NCI-H526 treated with DMSO at 0.1 percent for 48 hours (cell line): ENCODE measurements around the gene NSMCE1.
"Not testable (repeated sequence)": the region's sequence is repeated elsewhere in the genome, so short reads cannot be mapped to it uniquely, and the experiment has no call there.

ENCODE experiments used
- DNase-seq: peaks from one replicate; lab custom pipeline; 2025; lab: John Stamatoyannopoulos, UW

NSMCE1 gene

GRCh38 chr16:27269300-27270150 lies 953 bp upstream of the NSMCE1 start:
- no peak for DNase-seq

- DNase-seq, result no peak
Observed at GRCh38 chr16:27267037-27267677, 1.4 kb downstream of the NSMCE1 start.

GRCh38 chr16:27265982-27266381 lies 2.6 kb downstream of the NSMCE1 start:
- no peak for DNase-seq

GRCh38 chr16:27264151-27264550 lies 4.4 kb downstream of the NSMCE1 start:
- no peak for DNase-seq

GRCh38 chr16:27262904-27263423 lies 5.6 kb downstream of the NSMCE1 start:
- not testable (repeated sequence) for DNase-seq

GRCh38 chr16:27259710-27260109 lies 8.9 kb downstream of the NSMCE1 start:
- DNase-seq, result no peak

- DNase-seq, result no peak
Observed at GRCh38 chr16:27258241-27258734, 10.3 kb downstream of the NSMCE1 start.

GRCh38 chr16:27257271-27257670 lies 11.3 kb downstream of the NSMCE1 start:
- no peak for DNase-seq

- DNase-seq, result no peak
Observed at GRCh38 chr16:27256861-27257260, 11.7 kb downstream of the NSMCE1 start.

- DNase-seq, result no peak
Observed at GRCh38 chr16:27254262-27254811, 14.2 kb downstream of the NSMCE1 start.

GRCh38 chr16:27253526-27253930 lies 15.0 kb downstream of the NSMCE1 start:
- DNase-seq, result no peak

GRCh38 chr16:27252206-27252585 lies 16.4 kb downstream of the NSMCE1 start:
- no peak for DNase-seq

- no peak for DNase-seq
Observed at GRCh38 chr16:27251541-27252205, 16.9 kb downstream of the NSMCE1 start.

- DNase-seq, result not testable (repeated sequence)
Observed at GRCh38 chr16:27248886-27249285, 19.7 kb downstream of the NSMCE1 start.

- DNase-seq, result no peak
Observed at GRCh38 chr16:27248036-27248435, 20.5 kb downstream of the NSMCE1 start.

GRCh38 chr16:27247076-27247475 lies 21.5 kb downstream of the NSMCE1 start:
- DNase-seq, result not testable (repeated sequence)

- DNase-seq, result no peak
Observed at GRCh38 chr16:27246439-27246838, 22.1 kb downstream of the NSMCE1 start.

GRCh38 chr16:27245276-27246172 lies 23.0 kb downstream of the NSMCE1 start:
- DNase-seq, result no peak

- no peak for DNase-seq
Observed at GRCh38 chr16:27244363-27244755, 24.2 kb downstream of the NSMCE1 start.

- DNase-seq, result no peak
Observed at GRCh38 chr16:27243725-27244362, 24.7 kb downstream of the NSMCE1 start.
